ENCODE measurements around the gene DDX51.

GRCh38 chr12:132180648-132181546 lies 36.8 kb upstream of the DDX51 start:
- TF ChIP-seq CTCF (conservative IDR thresholded peaks at IDR 0.05), result no peak
- TF ChIP-seq EZH2 (IDR thresholded peaks at IDR 0.05; ENCODE audit: low read depth), result no peak

All from PC-9 (cell line).